PC-3 (cell line): ENCODE measurements around the gene LYPD1.

Experiments used
- CTCF ChIP-seq: fragments of 300-600 bp; sonication (generic); conservative IDR thresholded peaks from 2 replicates; pipeline ENCODE4 v1.5.1; 2017; ENCODE audit warnings: antibody characterized with exemption, low read depth, mild to moderate bottlenecking, low read length
- EZH2 ChIP-seq: fragments of 300-600 bp; sonication (generic); IDR thresholded peaks from one replicate; pipeline ENCODE4 v1.6.1; 2017; ENCODE audit warnings: antibody characterized with exemption, mild to moderate bottlenecking, low read length; ENCODE audit not compliant: unreplicated experiment

- TF ChIP-seq CTCF = no peak
- no peak for TF ChIP-seq EZH2
Measured at GRCh38 chr2:132697556-132698205, 27.7 kb upstream of the LYPD1 start.
